Measurements from ENCODE around the gene IGFL2.
"Not testable (repeated sequence)": the region's sequence is repeated elsewhere in the genome, so short reads cannot be mapped to it uniquely, and the experiment has no call there.

IGFL2 gene

GRCh38 chr19:46191972-46192371, 43.9 kb downstream of the IGFL2 start:
- DNase-seq, result no peak

GRCh38 chr19:46192626-46192991, 44.6 kb downstream of the IGFL2 start:
- DNase-seq, result not testable (repeated sequence)

GRCh38 chr19:46192992-46193650, 45.1 kb downstream of the IGFL2 start:
- DNase-seq, result peak; percentile 21

GRCh38 chr19:46193678-46194077, 45.6 kb downstream of the IGFL2 start:
- DNase-seq, result no peak

GRCh38 chr19:46195104-46195503, 47.1 kb downstream of the IGFL2 start:
- DNase-seq, result no peak

GRCh38 chr19:46195919-46196318, 47.9 kb downstream of the IGFL2 start:
- not testable (repeated sequence) for DNase-seq

GRCh38 chr19:46196410-46197124, 48.5 kb downstream of the IGFL2 start:
- DNase-seq, result no peak

GRCh38 chr19:46197314-46198070, 49.5 kb downstream of the IGFL2 start:
- no peak for DNase-seq

- no peak for DNase-seq
Observed at GRCh38 chr19:46198756-46199155, 50.7 kb downstream of the IGFL2 start.

- peak; percentile 44 for DNase-seq
Observed at GRCh38 chr19:46201454-46202310, 53.6 kb downstream of the IGFL2 start.

- no peak for DNase-seq
Observed at GRCh38 chr19:46202426-46202825, 54.4 kb downstream of the IGFL2 start.

- no peak for DNase-seq
Observed at GRCh38 chr19:46202872-46203860, 55.1 kb downstream of the IGFL2 start.

- no peak for DNase-seq
Observed at GRCh38 chr19:46204008-46204407, 56.0 kb downstream of the IGFL2 start.

- DNase-seq, result no peak
Observed at GRCh38 chr19:46205183-46205984, 57.3 kb downstream of the IGFL2 start.

GRCh38 chr19:46206176-46206575, 58.1 kb downstream of the IGFL2 start:
- no peak for DNase-seq

GRCh38 chr19:46206682-46207081, 58.6 kb downstream of the IGFL2 start:
- DNase-seq, result no peak

GRCh38 chr19:46207858-46208257, 59.8 kb downstream of the IGFL2 start:
- DNase-seq, result not testable (repeated sequence)

- no peak for DNase-seq
Observed at GRCh38 chr19:46209051-46209450, 61.0 kb downstream of the IGFL2 start.

- DNase-seq, result no peak
Observed at GRCh38 chr19:46209472-46209871, 61.4 kb downstream of the IGFL2 start.

- no peak for DNase-seq
Observed at GRCh38 chr19:46210669-46211068, 62.6 kb downstream of the IGFL2 start.

All from kidney glomerular epithelial cell (primary cell).